ENCODE measurements around the gene MAST3. TPM values are rescaled to one million over a fixed set of nuclear protein-coding genes. Genes with fewer than 3 reads are reported as not detected.

Gene MAST3
- total and polyA plus RNA-seq, 2 donors (not counting 3 experiments of a cell fraction or from before 2014, with no cell fraction given): 1.5 to 2.7 TPM

DNA sequence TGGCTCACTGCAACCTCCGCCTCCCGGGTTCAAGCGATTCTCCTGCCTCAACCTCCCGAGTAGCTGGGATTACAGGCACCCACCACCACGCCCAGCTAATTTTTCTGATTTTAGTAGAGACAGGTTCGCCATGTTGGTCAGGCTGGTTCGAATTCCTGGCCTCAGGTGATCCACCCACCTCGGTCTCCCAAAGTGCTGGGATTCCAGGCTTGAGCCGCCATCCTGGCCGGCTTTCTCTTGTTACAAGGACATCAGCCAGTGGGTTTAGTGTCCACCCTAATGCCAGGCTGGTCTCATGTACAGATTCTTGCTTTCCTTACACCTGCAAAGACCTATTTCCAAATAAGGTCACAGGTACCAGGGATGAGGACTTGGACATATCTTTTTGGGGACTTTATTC lies 62.2 kb downstream of the MAST3 start:
- Histone ChIP-seq H3K9me1 (replicated peaks; ENCODE audit: control insufficient read depth, extremely low read depth, insufficient read depth, low read length) (no peaks in the 10 kb centered on the region), H3K4me3 (replicated peaks in 1 of 3; ENCODE audit: insufficient read depth in 1 of 3, low read depth in 1 of 3, low read length in 3 of 3) (no peak overlapping the region), H2AFZ (ENCODE audit: low read depth, low read length) (no peak overlapping the region), H4K20me1 (replicated peaks; ENCODE audit: control insufficient read depth, extremely low read depth, insufficient read depth, low read length) (no peaks in the 10 kb centered on the region), H3K4me1 (ENCODE audit: control insufficient read depth, extremely low read depth, insufficient read depth, low read length) (peaks cover 14% of the 10 kb centered on the region), H3K27ac (ENCODE audit: insufficient read depth, low read depth, low read length) (no peak overlapping the region), H3K27me3 (ENCODE audit: control insufficient read depth in 2 of 2, insufficient read depth in 2 of 2, low read length in 2 of 2) (no peaks in the 10 kb centered on the region), H3K9me3 (replicated peaks; ENCODE audit: control insufficient read depth, insufficient read depth, low read length) (no peaks in the 10 kb centered on the region), H3K9ac (replicated peaks; ENCODE audit: extremely low read depth, insufficient read depth, low read length) (no peak overlapping the region), H3K79me2 (ENCODE audit: control insufficient read depth, insufficient read depth, low read length) (peaks cover 2% of the 10 kb centered on the region), H3K36me3 (ENCODE audit: control insufficient read depth in 2 of 2, extremely low read depth in 1 of 2, insufficient read depth in 2 of 2, low read length in 2 of 2) (peaks cover 0 to 26% of the 10 kb centered on the region in 2 experiments), H3K4me2 (ENCODE audit: insufficient read depth, low read length) (no peak overlapping the region)
- dilution Hi-C loops (cut with MboI; ENCODE audit: extremely low pct_ligation_motif_present, low sequenced_read_pairs): no loop called here
- ChIA-PET CTCF (interaction anchor here (1.1 to 2.5 kb wide), 6 partner anchors 11 to 92 kb away, joined by 3 to 25 read pairs (median 6); no protein-coding TSS in a partner anchor), POLR2A (no interaction called here)
- TF ChIP-seq JUN (IDR thresholded peaks at IDR 0.05; ENCODE audit: borderline replicate concordance, insufficient read depth, insufficient read length, low read depth) (no peak), FOS (IDR thresholded peaks at IDR 0.05; ENCODE audit: borderline replicate concordance, insufficient read depth, low read length) (no peak), GATA2 (IDR thresholded peaks at IDR 0.05; ENCODE audit: insufficient read depth, insufficient read length, low read depth, low read length) (no peak), EZH2 (IDR thresholded peaks at IDR 0.05; ENCODE audit: borderline replicate concordance, low read depth, low read length, severe bottlenecking) (no peak), POLR2A (IDR thresholded peaks at IDR 0.05; ENCODE audit: low read depth, low read length) (no peak), POLR2AphosphoS5 (IDR thresholded peaks at IDR 0.05; ENCODE audit: insufficient read depth, low read depth, low read length) (no peak), MYC (IDR thresholded peaks at IDR 0.05; ENCODE audit: low read depth, low read length) (no peak)
- TF ChIP-seq, protein P1, sequence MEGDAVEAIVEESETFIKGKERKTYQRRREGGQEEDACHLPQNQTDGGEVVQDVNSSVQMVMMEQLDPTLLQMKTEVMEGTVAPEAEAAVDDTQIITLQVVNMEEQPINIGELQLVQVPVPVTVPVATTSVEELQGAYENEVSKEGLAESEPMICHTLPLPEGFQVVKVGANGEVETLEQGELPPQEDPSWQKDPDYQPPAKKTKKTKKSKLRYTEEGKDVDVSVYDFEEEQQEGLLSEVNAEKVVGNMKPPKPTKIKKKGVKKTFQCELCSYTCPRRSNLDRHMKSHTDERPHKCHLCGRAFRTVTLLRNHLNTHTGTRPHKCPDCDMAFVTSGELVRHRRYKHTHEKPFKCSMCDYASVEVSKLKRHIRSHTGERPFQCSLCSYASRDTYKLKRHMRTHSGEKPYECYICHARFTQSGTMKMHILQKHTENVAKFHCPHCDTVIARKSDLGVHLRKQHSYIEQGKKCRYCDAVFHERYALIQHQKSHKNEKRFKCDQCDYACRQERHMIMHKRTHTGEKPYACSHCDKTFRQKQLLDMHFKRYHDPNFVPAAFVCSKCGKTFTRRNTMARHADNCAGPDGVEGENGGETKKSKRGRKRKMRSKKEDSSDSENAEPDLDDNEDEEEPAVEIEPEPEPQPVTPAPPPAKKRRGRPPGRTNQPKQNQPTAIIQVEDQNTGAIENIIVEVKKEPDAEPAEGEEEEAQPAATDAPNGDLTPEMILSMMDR (IDR thresholded peaks at IDR 0.05; ENCODE audit: extremely low read depth in 1 of 2, insufficient read depth in 1 of 2, low read depth in 1 of 2, low read length in 2 of 2): no peak
- TF ChIP-seq, protein P2, sequence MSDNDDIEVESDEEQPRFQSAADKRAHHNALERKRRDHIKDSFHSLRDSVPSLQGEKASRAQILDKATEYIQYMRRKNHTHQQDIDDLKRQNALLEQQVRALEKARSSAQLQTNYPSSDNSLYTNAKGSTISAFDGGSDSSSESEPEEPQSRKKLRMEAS (IDR thresholded peaks at IDR 0.05; ENCODE audit: insufficient read depth, insufficient read length): no peak
- DNase-seq (ENCODE audit: low read depth, low spot score) (no peak), FAIRE-seq (no peak)
- BruUV-seq (replicated peaks): no TSS peak
- intact Hi-C loops (cut with micrococcal nuclease): no loop called here

Measured in endothelial cell of umbilical vein (primary cell).